Peyer's patch (tissue), 4 donors: Measurements from ENCODE around the gene DISC1.

Source experiments
- POLR2A ChIP-seq, 2 donors: fragments of 450-650 bp; IDR thresholded peaks; one replicate each; pipeline ENCODE4 v1.5.1; 2017; ENCODE audit warnings: antibody characterized with exemption in 2 of 2, mild to moderate bottlenecking in 2 of 2, moderate library complexity in 2 of 2
- TF ChIP-seq, protein P1 (sequence below), 6 experiments: fragments of 450-650 bp in 4 of 6; fragments of 200-600 bp in 2 of 6; sonication (generic) in 1 of 6; IDR thresholded peaks; one replicate each; pipeline ENCODE4 v1.5.1; 2017 to 2019; ENCODE audit warnings: antibody characterized with exemption in 6 of 6, mild to moderate bottlenecking in 3 of 6, moderate library complexity in 1 of 6

DNA sequence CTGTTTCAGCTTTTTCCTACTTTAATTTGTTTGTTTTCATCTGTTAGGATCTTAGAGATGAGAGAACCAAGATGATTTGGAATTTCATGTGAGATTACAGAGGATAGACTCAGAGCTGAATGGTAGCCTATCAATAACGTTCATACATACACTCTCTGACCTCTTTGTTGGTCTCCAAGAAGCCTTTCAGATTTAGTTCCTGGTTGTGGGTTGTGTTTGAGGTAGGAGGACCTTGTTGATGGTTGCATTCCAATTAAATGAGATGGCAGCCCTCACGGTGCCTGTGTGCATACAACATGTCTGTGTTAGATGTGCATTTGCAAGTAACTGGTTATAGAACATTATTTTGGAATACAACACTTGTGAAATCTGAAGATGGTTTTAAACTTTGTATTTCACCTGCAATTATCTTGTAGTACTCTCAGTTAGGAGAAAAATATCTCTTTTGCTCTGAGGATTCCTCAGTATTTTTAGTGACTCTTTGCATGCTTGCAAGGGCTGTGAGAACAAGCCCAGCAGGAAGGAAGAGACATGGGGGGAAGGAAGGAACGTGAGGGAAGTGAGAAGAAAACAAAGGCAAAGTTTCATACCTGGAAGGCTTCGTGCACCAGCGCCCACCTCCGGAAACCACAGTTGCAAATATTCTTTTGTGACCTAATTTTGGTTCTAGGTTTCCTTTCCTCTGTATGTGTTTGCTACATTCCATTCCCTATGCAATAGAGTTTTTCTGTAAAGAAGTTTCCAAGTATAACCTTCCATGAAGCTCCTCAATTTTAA, 291.8 kb downstream of the DISC1 start:
- TF ChIP-seq, protein P1, sequence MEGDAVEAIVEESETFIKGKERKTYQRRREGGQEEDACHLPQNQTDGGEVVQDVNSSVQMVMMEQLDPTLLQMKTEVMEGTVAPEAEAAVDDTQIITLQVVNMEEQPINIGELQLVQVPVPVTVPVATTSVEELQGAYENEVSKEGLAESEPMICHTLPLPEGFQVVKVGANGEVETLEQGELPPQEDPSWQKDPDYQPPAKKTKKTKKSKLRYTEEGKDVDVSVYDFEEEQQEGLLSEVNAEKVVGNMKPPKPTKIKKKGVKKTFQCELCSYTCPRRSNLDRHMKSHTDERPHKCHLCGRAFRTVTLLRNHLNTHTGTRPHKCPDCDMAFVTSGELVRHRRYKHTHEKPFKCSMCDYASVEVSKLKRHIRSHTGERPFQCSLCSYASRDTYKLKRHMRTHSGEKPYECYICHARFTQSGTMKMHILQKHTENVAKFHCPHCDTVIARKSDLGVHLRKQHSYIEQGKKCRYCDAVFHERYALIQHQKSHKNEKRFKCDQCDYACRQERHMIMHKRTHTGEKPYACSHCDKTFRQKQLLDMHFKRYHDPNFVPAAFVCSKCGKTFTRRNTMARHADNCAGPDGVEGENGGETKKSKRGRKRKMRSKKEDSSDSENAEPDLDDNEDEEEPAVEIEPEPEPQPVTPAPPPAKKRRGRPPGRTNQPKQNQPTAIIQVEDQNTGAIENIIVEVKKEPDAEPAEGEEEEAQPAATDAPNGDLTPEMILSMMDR (IDR thresholded peaks at IDR 0.05), result no peak
- no peak for TF ChIP-seq POLR2A (IDR thresholded peaks at IDR 0.05)
